Neural cell (in vitro differentiated cells): ENCODE results near the gene CYP4A11. TPM values are rescaled to one million over a fixed set of nuclear protein-coding genes. Genes with fewer than 3 reads are reported as not detected.
"Not testable (repeated sequence)": the region's sequence is repeated elsewhere in the genome, so short reads cannot be mapped to it uniquely, and the experiment has no call there.

Experiments used
- H2AFZ ChIP-seq: fragments of 200-600, 300-800 bp; sonication (generic), shearing (Covaris generic); 2 replicates; pipeline ENCODE4 v1.6.0; 2014; ENCODE audit warnings: low read depth, mild to moderate bottlenecking, antibody characterized with exemption, low read length, moderate library complexity
- H3F3A ChIP-seq: fragments of 200-600 bp; shearing (Covaris generic); 2 replicates; pipeline ENCODE4 v1.6.1; 2016; ENCODE audit warnings: mild to moderate bottlenecking, moderate library complexity, mixed read lengths, antibody characterized with exemption, low read length; ENCODE audit not compliant: insufficient read depth, poor library complexity, severe bottlenecking
- H3K27ac ChIP-seq: fragments of 200-600, 300-800 bp; sonication (generic), shearing (Covaris generic); 2 replicates; pipeline ENCODE4 v1.5.1; 2014; ENCODE audit warnings: mild to moderate bottlenecking, low read length, moderate library complexity
- H3K27me3 ChIP-seq: fragments of 300-800, 200-600 bp; sonication (generic), shearing (Covaris generic); 2 replicates; pipeline ENCODE4 v1.6.0; 2014; ENCODE audit warnings: mild to moderate bottlenecking, low read depth, low read length, moderate library complexity; ENCODE audit not compliant: insufficient read depth
- H3K36me3 ChIP-seq: fragments of 300-800, 200-600 bp; sonication (generic), shearing (Covaris generic); 2 replicates; pipeline ENCODE4 v1.5.1; 2014; ENCODE audit warnings: mild to moderate bottlenecking, antibody characterized with exemption, low read length, moderate library complexity; ENCODE audit not compliant: insufficient read depth
- H3K4me2 ChIP-seq: fragments of 300-800, 200-600 bp; sonication (generic), shearing (Covaris generic); 2 replicates; pipeline ENCODE4 v1.6.0; 2014; ENCODE audit warnings: mild to moderate bottlenecking, low read length
- H3K4me3 ChIP-seq: fragments of 300-800, 200-600 bp; sonication (generic), shearing (Covaris generic); 2 replicates; pipeline ENCODE4 v1.5.1; 2014; ENCODE audit warnings: mild to moderate bottlenecking, low read length, moderate library complexity
- H3K79me2 ChIP-seq: fragments of 200-600 bp; shearing (Covaris generic); replicated peaks from 2 replicates; pipeline ENCODE4 v1.6.0; 2014; ENCODE audit warnings: mild to moderate bottlenecking, low read length, moderate library complexity; ENCODE audit not compliant: insufficient read depth
- H3K9ac ChIP-seq: fragments of 300-800, 200-600 bp; sonication (generic), shearing (Covaris generic); 2 replicates; pipeline ENCODE4 v1.6.1; 2016; ENCODE audit warnings: mild to moderate bottlenecking, low read length, mixed read lengths
- H3K9me2 ChIP-seq: fragments of 200-600 bp; shearing (Covaris generic); 2 replicates; pipeline ENCODE4 v1.6.1; 2016; ENCODE audit warnings: mild to moderate bottlenecking, low read length, mixed read lengths; ENCODE audit not compliant: insufficient read depth
- H3K9me3 ChIP-seq: fragments of 200-600, 300-800 bp; sonication (generic), shearing (Covaris generic); 2 replicates; pipeline ENCODE4 v1.6.1; 2016; ENCODE audit warnings: mild to moderate bottlenecking, mixed run types, low read length, moderate library complexity, mixed read lengths
- H4K20me1 ChIP-seq: fragments of 200-600 bp; shearing (Covaris generic); 2 replicates; pipeline ENCODE4 v1.6.1; 2016; ENCODE audit warnings: mild to moderate bottlenecking, mixed run types; ENCODE audit not compliant: insufficient read depth
- EP300 ChIP-seq: fragments of 450-650 bp; conservative IDR thresholded peaks from 2 replicates; pipeline ENCODE4 v1.6.1; 2014; ENCODE audit warnings: antibody characterized with exemption, mild to moderate bottlenecking, moderate library complexity; ENCODE audit not compliant: poor library complexity, severe bottlenecking
- EZH2 ChIP-seq: fragments of 200-600, 300-800 bp; shearing (Covaris generic), sonication (generic); IDR thresholded peaks from 2 replicates; pipeline ENCODE4 v1.6.1; 2014; ENCODE audit warnings: antibody characterized with exemption, low read length, borderline replicate concordance, mild to moderate bottlenecking; ENCODE audit not compliant: insufficient read depth, poor library complexity, severe bottlenecking
- MXI1 ChIP-seq: fragments of 450-650 bp; conservative IDR thresholded peaks from 2 replicates; pipeline ENCODE4 v1.6.1; 2014; ENCODE audit warnings: antibody characterized with exemption, mild to moderate bottlenecking; ENCODE audit not compliant: poor library complexity, severe bottlenecking
- POLR2AphosphoS5 ChIP-seq: IDR thresholded peaks from 2 replicates; pipeline ENCODE4 v1.6.1; 2012
- RAD21 ChIP-seq: fragments of 450-650 bp; conservative IDR thresholded peaks from 2 replicates; pipeline ENCODE4 v1.6.1; 2014; ENCODE audit warnings: antibody characterized with exemption, mild to moderate bottlenecking, moderate library complexity
- SMC3 ChIP-seq: fragments of 450-650 bp; conservative IDR thresholded peaks from 2 replicates; pipeline ENCODE4 v1.6.1; 2014; ENCODE audit warnings: antibody characterized with exemption, mild to moderate bottlenecking, moderate library complexity; ENCODE audit not compliant: poor library complexity
- TAF1 ChIP-seq: IDR thresholded peaks from 2 replicates; pipeline ENCODE4 v1.6.1; 2012; ENCODE audit warnings: low read depth
- polyA plus RNA-seq: library from polyadenylated mRNA; depleted of rRNA; stranded (reverse); fragments of >200 nt; gene quantifications from 2 replicates; pipeline ENCODE4 v1.2.3, GENCODE V29; 2014
- TF ChIP-seq, protein P1 (sequence below): fragments of 450-650 bp; IDR thresholded peaks from 2 replicates; pipeline ENCODE4 v1.5.1; 2014; ENCODE audit warnings: antibody characterized with exemption, mild to moderate bottlenecking, moderate library complexity; ENCODE audit not compliant: poor library complexity, severe bottlenecking
- TF ChIP-seq, protein P2 (sequence below): IDR thresholded peaks from 2 replicates; pipeline ENCODE4 v1.6.1; 2012; ENCODE audit warnings: borderline replicate concordance

CYP4A11 gene
- polyA plus RNA-seq, 1 donor from 2014 or later, result not detected

DNA sequence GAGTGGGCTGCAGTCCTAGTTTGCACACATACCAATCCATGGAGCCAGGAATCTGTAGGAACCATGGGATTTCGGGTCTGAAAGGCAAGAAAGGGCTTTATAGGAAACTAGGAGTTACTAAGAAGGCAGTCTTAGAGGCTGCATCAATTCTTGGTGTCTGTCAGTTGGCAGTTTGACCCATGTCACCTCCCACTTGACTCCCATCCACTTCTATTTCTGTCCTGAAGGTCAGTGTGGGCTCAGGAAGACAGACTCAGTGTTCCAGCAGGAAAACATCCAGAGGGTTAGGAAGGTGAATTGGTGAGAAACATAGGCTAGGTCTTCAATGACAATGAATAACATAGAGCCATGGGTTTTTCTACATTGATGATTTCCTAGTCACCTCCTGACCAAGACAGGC, 4.0 kb downstream of the CYP4A11 start:
- Histone ChIP-seq H3K27ac (no peak overlapping the region), H3K9me3 (no peaks in the 10 kb centered on the region)
- no peak for TF ChIP-seq SMC3

DNA sequence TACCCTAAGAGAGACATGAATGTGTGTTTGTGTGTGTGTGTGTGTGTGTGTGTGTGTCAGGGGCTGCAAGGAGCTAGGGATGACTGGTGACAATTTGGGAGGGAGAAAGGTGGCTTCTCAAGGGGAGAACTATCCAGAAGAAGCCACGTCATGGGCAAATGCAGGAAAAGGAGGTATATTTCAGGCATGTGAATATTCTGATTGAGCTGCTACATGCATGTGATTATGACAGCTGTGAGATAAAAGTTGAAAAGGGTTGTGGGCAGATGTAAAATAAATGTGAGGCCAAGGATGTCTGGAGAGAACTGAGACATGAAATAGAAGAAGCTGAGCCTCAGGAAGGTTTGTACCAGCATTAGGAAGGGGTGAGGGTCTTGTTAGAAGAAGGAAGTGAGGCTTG, 4.5 kb downstream of the CYP4A11 start:
- no peaks in the 10 kb centered on the region for H3K79me2 ChIP-seq
- H3K9ac ChIP-seq, result no peak overlapping the region
- H3K27ac ChIP-seq, result no peak overlapping the region
- H3K4me2 ChIP-seq, result no peak overlapping the region
- H3K9me2 ChIP-seq, result no peaks in the 10 kb centered on the region
- H3K36me3 ChIP-seq, result no peaks in the 10 kb centered on the region
- H3K4me3 ChIP-seq, result no peak overlapping the region
- TF ChIP-seq TAF1, result no peak
- TF ChIP-seq MXI1, result no peak
- TF ChIP-seq EZH2, result no peak
- TF ChIP-seq, protein P1, sequence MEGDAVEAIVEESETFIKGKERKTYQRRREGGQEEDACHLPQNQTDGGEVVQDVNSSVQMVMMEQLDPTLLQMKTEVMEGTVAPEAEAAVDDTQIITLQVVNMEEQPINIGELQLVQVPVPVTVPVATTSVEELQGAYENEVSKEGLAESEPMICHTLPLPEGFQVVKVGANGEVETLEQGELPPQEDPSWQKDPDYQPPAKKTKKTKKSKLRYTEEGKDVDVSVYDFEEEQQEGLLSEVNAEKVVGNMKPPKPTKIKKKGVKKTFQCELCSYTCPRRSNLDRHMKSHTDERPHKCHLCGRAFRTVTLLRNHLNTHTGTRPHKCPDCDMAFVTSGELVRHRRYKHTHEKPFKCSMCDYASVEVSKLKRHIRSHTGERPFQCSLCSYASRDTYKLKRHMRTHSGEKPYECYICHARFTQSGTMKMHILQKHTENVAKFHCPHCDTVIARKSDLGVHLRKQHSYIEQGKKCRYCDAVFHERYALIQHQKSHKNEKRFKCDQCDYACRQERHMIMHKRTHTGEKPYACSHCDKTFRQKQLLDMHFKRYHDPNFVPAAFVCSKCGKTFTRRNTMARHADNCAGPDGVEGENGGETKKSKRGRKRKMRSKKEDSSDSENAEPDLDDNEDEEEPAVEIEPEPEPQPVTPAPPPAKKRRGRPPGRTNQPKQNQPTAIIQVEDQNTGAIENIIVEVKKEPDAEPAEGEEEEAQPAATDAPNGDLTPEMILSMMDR, result no peak
- no peak for TF ChIP-seq POLR2AphosphoS5
- TF ChIP-seq, protein P2, sequence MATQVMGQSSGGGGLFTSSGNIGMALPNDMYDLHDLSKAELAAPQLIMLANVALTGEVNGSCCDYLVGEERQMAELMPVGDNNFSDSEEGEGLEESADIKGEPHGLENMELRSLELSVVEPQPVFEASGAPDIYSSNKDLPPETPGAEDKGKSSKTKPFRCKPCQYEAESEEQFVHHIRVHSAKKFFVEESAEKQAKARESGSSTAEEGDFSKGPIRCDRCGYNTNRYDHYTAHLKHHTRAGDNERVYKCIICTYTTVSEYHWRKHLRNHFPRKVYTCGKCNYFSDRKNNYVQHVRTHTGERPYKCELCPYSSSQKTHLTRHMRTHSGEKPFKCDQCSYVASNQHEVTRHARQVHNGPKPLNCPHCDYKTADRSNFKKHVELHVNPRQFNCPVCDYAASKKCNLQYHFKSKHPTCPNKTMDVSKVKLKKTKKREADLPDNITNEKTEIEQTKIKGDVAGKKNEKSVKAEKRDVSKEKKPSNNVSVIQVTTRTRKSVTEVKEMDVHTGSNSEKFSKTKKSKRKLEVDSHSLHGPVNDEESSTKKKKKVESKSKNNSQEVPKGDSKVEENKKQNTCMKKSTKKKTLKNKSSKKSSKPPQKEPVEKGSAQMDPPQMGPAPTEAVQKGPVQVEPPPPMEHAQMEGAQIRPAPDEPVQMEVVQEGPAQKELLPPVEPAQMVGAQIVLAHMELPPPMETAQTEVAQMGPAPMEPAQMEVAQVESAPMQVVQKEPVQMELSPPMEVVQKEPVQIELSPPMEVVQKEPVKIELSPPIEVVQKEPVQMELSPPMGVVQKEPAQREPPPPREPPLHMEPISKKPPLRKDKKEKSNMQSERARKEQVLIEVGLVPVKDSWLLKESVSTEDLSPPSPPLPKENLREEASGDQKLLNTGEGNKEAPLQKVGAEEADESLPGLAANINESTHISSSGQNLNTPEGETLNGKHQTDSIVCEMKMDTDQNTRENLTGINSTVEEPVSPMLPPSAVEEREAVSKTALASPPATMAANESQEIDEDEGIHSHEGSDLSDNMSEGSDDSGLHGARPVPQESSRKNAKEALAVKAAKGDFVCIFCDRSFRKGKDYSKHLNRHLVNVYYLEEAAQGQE, result no peak
- TF ChIP-seq SMC3, result no peak
- no peak for TF ChIP-seq EP300
- no peak for TF ChIP-seq RAD21
- no peaks in the 10 kb centered on the region for H3K9me3 ChIP-seq
- H4K20me1 ChIP-seq, result no peaks in the 10 kb centered on the region
- no peaks in the 10 kb centered on the region for H3F3A ChIP-seq
- no peaks in the 10 kb centered on the region for H3K27me3 ChIP-seq
- no peak overlapping the region for H2AFZ ChIP-seq

More for the DNA sequence above, 4.0 kb downstream of the CYP4A11 start:
- Histone ChIP-seq H3K4me3 (no peak overlapping the region), H4K20me1 (no peaks in the 10 kb centered on the region), H3K27me3 (no peaks in the 10 kb centered on the region), H3K36me3 (no peaks in the 10 kb centered on the region), H3F3A (no peaks in the 10 kb centered on the region), H3K4me2 (no peak overlapping the region), H3K9me2 (no peaks in the 10 kb centered on the region), H2AFZ (no peak overlapping the region), H3K79me2 (no peaks in the 10 kb centered on the region), H3K9ac (no peak overlapping the region)

DNA sequence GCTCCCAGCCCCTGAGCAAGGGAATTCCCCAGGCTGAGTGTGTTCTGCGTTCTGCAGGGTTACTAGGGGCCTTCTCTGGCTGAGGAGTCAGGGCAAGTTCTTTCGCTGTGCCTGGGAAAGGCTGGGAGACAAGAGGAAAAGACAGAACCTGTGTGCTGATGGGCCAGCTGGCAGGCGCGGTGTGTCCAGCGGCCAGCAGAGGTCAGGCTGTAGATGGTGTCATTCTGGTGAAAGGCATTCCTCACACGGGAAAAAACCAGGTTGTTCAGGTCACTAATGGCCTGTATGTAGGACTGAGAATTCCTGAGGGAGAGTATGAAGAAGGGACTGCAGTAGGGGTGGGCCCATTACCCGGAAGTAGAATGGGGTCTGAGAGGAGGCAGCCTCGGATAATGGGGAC, 6.4 kb downstream of the CYP4A11 start:
- not testable (repeated sequence) for H4K20me1 ChIP-seq, H3K4me3 ChIP-seq, H3K9me3 ChIP-seq, H3K4me2 ChIP-seq, H3K9me2 ChIP-seq, H3K36me3 ChIP-seq, H3K27me3 ChIP-seq, H2AFZ ChIP-seq, H3K79me2 ChIP-seq, H3K9ac ChIP-seq, H3F3A ChIP-seq, H3K27ac ChIP-seq

DNA sequence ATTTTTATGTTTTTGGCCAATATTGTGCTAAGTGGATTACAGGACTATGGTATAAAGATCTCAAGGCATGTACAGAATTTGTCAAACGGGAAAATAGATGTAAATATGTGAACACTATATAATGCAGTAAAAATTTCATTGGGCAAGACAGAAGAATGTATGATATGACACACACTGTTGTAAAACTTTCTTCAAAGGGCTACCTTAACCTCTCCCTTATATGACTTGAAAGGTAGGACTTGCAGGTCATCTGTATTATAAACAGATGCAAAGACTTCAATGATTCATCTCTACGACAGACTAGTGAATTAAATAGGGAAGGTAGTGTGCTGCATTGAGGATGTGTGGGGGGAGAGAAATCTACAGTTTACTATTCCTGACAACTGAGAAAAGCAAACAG, 9.3 kb downstream of the CYP4A11 start:
- H3K9ac ChIP-seq, H3K9me2 ChIP-seq, H3K4me3 ChIP-seq, H2AFZ ChIP-seq, H3K79me2 ChIP-seq, H3K27ac ChIP-seq, H3F3A ChIP-seq, H4K20me1 ChIP-seq, H3K9me3 ChIP-seq, H3K27me3 ChIP-seq, H3K36me3 ChIP-seq, H3K4me2 ChIP-seq: not testable (repeated sequence)
